ENCODE data around the gene BTBD16.

The BTBD16 gene

DNA sequence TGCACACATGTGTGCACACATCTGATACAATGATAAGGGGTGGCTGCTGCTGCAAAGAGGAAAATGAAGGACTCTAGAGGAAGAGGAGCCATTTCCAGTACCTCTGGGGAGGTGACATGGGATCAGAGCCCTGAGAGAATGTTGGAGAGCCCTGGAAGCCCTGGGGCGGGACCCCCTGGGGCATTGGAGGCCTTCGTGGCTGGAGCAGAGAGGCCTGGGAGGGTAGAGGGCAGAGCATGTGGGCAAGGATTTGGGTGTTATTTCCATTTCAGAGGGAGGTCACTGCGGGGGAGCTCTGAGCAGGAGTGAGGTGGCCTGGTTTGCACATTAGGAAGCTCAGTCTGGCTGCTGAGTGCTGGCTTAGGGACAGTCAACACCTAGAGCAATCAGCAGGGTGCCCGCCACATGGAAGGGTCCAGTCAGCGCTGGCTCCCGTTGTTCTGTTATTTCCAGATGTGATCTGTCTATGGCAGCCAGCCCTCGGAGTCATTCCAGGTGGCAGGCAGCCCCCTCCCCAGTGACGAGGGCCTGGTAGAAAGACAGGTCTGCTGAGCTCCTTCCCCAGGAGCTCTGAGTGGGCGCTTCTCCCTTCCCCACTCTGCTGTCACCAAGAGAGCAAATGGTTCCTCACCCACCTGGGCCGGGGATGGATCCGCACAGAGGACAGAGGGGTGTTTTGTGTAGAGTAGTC is 24.1 kb upstream of the BTBD16 start:
- no peak for DNase-seq (ENCODE audit: low read depth in 2 of 2, low spot score in 1 of 2)

DNA sequence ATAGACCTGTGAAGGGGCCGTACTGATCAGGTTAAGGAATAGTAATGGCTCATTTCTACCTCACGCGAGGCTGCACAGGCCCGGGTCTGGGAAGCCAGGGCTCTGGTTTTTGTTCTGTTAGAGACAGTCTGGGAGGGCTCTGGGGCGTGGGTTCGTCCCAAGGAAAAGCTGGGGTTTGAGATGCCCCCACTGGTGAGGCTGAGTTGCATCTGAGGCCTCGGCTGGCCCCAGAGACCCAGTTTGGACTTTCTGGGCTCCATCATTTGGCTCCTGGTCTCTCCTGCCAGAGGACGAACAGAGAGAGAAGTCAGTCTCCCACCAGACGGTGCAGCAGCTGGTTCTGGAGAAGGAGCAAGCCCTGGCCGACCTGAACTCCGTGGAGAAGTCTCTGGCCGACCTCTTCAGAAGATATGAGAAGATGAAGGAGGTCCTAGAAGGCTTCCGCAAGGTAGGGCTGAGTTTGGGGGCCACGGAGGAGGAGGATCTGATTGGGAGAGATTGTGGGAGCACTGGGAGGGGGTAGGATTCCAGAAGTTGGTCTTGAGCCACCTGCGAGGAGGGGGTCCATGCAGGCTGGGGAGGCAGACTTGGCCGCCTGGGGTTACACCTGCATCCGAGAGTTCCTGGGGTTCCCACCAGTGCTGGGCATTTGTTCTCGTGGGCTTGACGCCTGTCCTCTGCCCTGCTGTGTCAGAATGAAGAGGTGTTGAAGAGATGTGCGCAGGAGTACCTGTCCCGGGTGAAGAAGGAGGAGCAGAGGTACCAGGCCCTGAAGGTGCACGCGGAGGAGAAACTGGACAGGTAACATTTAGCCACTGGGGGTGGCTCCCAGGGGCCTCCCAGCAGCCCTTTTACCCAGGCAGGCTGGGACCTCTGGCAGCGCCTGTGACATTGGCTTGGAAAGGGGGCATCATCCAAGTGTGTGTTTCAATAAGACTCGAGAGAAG is 22.5 kb upstream of the BTBD16 start:
- DNase-seq (ENCODE audit: low read depth in 2 of 2, low spot score in 1 of 2), result no peak

DNA sequence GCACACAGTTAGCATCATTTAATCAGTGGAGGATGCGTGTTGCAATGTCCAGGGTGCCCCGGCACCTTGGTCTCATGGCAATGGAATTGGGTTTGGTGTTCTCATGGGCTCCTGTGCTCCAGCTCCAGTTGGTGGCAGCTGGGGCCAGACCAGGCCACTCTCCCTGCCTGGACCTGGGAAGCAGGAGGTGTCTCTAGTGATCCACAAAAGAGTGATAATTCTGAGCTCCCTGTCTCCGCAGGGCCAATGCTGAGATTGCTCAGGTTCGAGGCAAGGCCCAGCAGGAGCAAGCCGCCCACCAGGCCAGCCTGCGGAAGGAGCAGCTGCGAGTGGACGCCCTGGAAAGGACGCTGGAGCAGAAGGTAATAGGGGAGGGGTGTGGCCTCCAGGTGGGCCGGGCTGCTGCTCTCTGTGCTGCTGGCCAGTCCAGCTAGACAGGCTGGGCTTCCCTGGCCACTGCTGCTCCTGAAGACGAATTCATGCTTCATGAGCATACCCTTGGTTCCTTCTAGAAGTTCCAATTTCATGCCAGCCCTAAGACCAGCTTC is 21.7 kb upstream of the BTBD16 start:
- no peak for DNase-seq (ENCODE audit: low read depth in 2 of 2, low spot score in 1 of 2)

DNA sequence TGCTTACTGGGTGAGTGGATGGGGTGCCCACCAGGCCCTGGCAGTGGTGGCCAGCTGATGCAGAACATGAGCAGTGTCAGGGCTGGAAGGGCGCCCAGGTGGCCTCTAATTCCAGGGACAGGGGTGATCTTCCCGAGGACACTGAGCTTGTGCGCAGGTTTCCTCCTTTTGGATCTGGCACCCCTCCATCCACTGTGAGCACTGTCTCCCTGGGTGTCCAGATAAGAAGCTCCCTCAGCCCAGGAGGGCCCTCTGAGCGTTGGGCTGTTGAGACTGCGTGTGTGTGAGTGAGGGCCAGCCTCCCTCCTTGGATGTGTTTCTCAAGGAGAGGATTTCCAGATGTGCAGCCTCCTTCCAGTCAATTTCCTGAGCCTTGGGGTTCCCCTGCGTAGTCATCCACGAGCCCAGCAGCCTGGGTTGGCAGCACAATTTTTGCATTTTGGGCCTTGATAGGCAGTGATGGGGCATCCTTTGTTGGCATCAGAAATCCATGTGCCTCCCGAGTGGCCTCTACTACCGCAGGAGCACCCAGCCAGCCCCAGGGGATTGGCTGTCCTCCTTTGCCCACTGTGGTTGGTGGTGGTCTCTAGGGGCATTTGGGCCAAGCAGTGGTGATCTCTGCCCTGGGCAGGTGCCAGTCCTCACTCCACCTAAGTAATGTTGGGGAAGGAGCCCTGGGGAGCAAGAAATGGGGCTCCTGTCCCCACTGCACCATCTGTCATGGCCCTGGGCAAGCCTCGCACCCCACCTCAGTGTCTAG is 20.9 kb upstream of the BTBD16 start:
- DNase-seq (ENCODE audit: low read depth in 2 of 2, low spot score in 1 of 2), result no peak

DNA sequence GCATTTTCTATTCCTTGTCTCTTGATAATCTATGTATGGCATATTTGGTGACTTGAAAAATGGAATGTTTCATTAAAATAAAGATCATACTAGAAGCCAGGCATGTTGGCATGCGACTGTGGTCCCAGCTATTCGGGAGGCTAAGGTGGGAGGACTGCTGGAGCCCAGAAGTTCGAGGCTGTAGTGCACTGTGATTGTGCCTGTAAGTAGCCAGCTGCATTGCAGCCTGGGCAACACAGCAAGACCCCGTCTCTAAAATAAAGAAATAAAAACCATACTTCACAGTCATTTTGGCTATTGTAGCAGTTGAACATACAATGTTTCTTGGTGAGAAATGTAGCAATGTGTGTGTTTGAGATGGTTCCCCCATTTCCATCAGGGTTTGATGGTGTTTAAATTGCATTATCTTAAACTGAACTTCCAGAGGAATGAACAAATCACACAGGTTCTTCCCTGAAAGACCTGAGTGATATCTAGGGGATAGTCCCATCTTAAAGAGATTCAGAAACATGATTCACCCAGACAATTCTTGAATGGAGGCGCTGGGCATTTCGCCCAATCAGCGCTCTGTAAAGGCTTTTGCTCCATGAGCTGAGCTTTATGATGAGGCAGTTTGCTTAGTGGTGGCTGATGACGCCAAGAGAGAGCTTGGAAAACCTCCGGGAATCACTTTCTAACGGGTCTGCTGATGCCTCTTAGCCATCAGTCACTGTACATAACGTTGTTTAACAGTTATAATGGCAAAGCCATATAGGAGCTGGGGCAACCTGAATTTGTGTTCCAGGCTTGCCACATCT is 19.4 kb upstream of the BTBD16 start:
- no peak for DNase-seq (ENCODE audit: low read depth in 2 of 2, low spot score in 1 of 2)

DNA sequence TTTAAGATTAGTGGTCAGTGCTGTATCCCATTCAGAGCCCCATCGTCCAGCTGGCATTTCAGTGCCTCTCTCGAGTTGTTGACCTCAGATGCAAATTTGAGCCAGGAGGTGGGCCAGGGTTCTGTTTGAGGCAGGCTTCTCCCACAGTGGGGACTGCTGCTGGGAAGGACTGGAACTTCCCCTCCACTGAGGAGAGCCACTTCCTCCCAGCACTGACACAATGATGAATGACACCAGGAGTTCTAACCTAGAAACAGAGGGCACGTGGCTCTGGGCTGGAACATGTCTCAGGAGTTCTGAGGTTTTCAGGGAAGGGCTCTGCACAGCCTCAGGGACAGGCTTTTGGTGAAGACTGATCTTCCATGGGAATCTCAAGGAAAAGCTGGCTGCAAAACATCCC is 18.3 kb upstream of the BTBD16 start:
- DNase-seq (ENCODE audit: low read depth in 2 of 2, low spot score in 1 of 2), result no peak

DNA sequence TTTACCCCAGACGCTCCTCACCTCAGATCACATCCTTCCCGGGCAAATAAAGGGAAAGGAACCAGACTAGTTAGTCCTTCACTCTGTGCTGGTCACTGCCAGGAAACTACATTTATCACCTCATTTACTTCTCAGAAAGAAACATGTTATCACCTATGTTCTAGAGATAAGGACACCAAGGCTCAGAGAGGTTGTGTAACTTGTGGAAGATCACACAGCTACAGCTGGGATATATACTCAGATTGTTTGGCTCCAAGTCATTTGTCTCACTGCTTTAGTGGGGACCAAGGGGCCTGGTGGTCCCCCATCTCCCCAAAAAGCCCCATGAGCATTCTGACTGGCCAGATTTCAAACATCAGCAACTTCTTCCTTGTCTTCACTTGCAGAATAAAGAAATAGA is 17.5 kb upstream of the BTBD16 start:
- no peak for DNase-seq (ENCODE audit: low read depth in 2 of 2, low spot score in 1 of 2)

DNA sequence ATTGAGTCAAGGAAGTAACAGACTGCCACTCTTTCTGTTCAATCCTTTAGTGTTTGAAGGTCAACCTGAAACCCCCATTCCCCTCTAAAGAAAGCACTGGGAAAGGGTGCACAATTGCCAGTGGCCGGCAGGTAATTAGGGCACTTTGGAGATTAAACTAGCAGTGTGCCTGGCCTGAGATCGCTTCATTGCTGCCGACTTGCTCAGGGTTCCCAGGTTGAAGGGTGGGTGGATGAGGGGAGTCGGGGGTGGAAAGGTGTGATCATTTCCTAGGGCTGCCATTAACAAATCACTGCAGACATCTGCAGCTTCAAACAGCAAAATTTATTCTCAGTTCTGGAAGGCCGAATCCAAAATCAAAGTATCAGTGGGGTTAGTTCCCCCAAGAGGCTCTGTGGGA is 16.3 kb upstream of the BTBD16 start:
- no peak for DNase-seq (ENCODE audit: low read depth in 2 of 2, low spot score in 1 of 2)

DNA sequence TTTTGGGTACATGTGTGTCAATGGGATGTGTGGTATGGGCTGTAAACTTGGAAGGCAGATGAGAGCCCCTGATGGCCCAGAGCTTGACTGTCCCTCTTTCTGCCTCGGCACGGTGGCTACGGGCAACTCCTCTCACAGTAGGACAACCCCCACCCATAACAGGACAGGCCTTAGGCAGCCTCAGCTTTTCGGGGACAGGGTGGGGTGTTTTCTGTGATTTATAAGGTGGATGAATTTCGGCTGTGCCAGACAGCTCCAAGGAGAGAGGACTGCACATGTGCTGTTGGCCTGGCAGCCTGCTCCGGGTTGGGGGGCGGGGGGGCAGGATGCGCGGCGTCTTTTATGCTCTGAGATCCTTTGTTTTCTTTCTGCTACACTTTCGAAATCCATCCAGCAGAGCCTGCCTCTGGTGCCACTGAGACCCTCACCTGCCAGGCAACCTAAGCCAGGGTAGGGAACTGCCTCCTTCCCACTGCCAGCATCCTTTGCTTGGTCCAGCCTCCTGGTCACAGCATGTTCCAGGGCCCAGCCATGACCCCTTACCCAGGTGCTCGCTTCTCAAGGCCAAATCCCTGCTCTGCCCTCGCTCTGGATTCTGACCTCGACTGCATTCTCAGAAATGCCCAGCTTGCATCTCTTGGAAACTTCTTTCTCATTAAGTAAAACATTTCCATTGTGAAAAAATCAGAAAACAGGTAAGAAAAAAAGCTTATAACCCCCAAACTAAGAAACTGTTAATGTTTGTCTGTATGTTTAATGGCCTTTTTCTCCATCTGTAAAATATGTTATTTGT is 15.4 kb upstream of the BTBD16 start:
- no peak for DNase-seq (ENCODE audit: low read depth in 2 of 2, low spot score in 1 of 2)

DNA sequence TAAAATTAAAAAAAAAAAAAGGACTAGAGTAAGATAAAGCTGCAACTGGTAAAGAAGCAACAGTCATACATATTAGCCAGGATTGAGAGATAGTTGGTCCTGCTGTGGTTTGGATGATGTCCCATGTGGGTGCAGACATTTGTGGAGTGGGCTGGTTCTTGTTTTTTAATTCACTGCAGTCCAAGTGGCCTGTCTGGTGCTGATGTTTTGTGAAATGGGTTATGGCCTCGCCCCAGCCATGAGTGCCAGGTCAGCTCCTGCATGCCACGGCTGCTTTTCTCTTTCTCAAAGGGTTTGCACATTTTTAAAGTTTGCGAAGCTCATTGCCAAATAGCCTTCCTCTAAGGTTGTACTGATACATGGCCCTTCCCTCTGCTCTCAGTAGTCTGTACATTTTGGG is 14.1 kb upstream of the BTBD16 start:
- no peak for DNase-seq (ENCODE audit: low read depth in 2 of 2, low spot score in 1 of 2)

DNA sequence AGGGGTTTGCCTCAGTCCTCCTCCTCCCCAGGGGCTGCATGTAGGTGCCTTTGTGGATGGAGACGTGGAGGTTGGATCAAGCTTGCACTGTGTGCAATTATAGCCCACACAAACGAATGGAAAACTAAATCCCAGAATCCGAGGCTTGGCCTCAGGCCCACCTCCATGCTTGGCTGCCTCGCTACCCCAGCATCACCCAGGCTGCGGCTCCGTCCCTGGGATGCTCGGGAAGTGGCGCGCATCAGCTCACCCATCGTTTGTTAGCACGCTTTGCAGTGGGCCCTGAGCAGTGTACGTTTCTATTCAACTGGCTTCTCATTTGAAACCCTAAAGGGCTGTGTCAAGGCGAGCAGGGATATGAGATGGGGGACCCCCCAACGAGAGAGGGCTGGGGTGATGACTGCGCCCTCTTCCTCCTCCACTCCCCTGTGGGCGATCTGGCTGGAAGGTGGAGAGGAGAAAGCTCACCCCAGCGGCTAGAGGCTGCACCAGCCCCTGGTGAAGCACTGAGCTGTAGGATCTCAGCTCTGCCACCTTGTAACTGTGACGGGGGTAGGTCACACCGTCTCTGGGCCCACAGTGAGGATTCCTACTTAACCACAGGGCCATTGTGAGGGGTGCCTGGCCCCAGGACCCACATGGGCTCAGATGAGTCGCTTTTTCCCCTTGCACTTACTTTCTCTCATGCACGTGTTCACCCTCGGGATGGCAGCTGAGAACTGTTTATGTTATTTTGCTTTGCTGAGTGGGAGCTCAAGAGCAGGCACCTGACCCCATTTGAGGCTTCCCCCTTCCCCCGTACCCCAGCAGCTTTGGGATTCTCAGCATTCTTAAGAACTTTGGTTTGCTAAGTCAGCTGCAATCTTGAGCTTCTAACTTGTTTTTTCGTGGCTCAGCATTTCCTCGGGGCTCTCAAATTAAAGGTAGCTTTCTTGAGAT is 12.7 kb upstream of the BTBD16 start:
- DNase-seq (ENCODE audit: low read depth in 2 of 2, low spot score in 1 of 2), result no peak

DNA sequence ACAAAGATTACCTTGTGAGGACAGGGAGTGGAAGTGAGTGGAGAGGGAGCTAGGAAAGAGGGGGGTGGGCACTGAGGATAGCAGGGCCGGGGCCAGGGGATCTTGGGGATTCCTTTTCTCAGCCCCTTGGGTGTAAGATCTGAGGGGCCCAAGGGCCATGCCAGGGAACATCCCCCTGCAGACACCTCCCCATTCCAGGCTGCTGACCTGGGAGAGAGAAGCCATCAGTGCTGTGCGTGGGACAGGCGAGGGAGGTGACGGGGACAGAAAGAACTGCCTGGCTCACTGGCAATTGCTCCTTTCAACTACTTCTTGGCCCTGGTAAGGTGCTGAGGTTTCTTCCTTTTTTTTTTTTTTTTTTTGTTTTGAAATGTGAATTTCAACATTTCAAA is 12.0 kb upstream of the BTBD16 start:
- DNase-seq (ENCODE audit: low read depth in 2 of 2, low spot score in 1 of 2), result no peak

DNA sequence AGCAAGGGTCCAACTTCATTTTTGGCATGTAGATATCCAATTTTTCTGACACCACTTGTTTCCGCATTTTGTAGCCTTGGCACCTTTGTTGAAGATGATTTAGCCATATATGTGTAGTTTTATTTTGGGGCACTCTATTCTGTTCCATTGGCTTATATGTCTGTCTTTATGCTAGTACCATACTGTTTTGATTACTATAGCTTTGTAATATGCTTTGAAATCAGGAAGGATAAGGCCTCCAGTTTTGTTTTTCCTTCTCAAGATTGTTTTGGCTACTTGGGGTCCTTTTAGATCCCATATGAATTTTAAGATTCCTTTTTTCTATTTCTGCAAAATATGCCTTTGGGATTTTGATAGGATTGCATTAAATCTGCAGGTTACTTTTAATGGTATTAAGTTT is 9.5 kb upstream of the BTBD16 start:
- no peak for DNase-seq (ENCODE audit: low read depth in 2 of 2, low spot score in 1 of 2)

DNA sequence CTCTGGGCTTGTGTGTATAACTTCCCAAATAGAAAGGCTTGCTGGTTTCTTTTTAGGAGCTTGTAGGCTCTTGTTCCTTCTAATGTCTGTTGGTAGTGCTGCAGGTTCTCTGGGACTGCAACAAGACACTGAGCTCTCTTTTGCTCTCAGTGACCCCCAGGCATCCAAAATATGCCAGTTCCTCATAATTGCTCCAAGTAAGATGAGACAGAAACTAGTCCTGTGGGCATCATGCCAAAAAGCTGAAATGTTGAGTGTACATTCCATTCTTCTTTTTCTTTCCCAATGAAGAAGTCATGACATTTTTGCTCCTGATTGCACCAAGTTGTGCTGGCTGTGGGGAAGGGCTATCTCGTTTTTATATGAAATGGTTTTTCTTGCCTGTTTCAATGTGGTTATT is 7.1 kb upstream of the BTBD16 start:
- no peak for DNase-seq (ENCODE audit: low read depth in 2 of 2, low spot score in 1 of 2)

DNA sequence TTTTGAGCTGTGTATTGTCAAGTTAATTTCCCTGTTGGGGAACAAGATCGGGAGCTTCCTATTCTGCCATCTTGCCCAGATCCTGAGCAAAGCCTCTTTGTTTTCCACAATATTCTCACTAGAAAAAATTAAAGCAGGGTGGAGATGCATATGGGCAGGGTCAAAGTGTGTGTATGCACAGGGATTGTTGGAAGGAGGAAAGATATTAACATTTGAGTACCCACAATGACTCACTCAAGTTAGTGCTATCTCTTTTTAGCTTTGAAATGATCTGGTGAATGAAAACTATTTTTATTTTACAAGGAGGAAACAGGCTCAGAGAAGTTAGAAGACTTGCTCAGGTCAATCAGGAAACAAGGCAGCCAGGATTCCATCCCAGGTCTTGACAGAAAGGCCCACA is 6.7 kb upstream of the BTBD16 start:
- DNase-seq (ENCODE audit: low read depth in 2 of 2, low spot score in 1 of 2), result no peak

DNA sequence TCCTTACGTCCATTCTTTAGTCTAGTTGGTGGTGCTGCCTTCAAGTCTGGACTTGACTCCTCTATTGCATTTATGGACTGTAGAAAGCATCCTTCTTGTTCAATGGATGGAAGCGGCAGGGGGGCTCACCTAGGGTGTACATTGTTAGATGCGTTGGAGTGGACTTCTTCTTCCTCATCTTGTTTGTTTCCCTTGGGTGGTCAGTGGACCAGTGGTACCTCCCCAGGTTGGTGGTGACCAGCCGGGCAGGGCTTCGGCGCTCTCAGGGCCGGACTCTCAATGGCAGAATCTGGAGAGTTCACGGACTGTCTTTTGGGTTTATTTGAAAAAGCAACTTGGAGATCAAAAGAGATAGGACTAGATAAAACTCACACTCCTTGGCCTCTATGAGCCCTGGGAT is 6.2 kb upstream of the BTBD16 start:
- no peak for DNase-seq (ENCODE audit: low read depth in 2 of 2, low spot score in 1 of 2)

DNA sequence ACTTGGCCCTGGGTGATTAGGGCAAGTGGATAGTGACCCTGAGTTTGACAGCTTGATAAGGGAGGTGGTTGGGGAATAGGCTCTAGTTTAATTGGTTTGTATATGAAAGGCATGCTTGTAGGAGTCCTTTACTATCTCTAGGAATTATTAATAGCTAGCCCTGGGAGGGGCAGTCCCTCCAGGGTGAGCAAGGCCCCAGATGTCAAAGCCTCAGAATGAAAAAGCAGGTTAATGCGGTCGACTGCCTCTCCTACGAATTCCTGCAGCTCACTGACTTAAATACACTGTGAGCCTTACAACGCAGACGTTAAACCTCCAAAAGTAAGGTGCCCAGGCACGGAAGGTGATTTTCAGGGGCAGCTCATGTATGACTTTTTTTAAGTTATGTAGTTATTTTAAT is 5.2 kb upstream of the BTBD16 start:
- no peak for DNase-seq (ENCODE audit: low read depth in 2 of 2, low spot score in 1 of 2)

DNA sequence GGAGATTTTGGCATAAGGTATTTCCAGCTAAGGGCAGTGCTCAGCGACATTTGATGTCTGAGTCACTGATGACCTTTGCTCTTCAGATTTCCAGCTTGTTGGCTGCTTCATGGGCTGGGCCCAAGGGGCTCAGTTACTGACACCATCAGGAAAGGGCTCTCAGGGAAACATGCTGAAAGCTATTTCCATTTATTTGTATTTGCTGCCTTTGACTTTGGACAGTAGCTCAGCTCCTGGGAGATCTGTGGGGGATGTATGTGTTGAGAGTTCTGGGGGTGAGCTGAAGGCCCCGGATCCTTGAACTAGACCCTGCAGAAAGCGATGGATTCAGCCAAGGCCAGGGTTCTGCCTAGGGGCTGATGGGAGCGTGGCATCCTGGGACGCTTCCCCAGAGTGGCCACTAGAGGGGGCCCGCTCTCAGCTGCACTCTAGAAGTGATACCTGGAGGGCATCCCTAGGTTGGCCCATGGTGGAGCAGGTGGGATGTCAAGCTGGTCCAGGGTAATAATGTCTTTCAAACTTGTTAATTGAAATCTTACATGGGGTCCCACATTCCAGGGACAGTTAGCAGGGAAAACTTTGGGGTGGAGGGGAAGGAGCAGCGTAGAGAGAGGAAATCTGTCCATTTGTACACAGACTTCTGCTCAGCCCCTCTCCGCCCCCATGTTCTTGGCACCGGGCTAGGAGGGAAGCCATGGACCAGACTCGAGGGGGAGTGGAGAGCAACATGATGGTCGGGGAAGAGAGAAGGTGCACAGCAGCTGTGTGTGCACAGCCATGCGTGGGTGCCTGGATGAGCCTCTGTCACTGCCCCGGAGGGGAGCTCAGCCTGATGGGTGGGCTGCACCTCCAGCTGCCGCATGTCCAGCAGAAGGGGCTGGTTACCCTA is 3.0 kb upstream of the BTBD16 start:
- DNase-seq (ENCODE audit: low read depth in 2 of 2, low spot score in 1 of 2), result peak in 1 of 2 donors; percentile 17
